GM12878 (cell line): ENCODE data around the gene ABHD15.

Source experiments
- CTCF ChIP-seq, 3 experiments: IDR thresholded peaks in 2 of 3; conservative IDR thresholded peaks in 1 of 3; 2 replicates each; pipeline ENCODE4 v1.5.1; 2011; ENCODE audit warnings: low read depth in 3 of 3, low read length in 3 of 3, mild to moderate bottlenecking in 3 of 3, control low read depth in 2 of 3, moderate library complexity in 2 of 3, inconsistent platforms in 1 of 3, mixed read lengths in 1 of 3; ENCODE audit not compliant: control insufficient read depth in 2 of 3, insufficient read depth in 1 of 3; ENCODE audit errors: extremely low read depth in 1 of 3
- HDAC6 ChIP-seq: fragments of 200-600 bp; sonication (generic); IDR thresholded peaks from one replicate; pipeline ENCODE4 v1.8.0; 2017; ENCODE audit warnings: antibody characterized with exemption; ENCODE audit not compliant: unreplicated experiment
- JUND ChIP-seq: IDR thresholded peaks from 2 replicates; pipeline ENCODE4 v1.6.1; 2012; ENCODE audit warnings: low read depth, mild to moderate bottlenecking, low read length, improper control_type of control experiment, moderate library complexity
- NFYB ChIP-seq: IDR thresholded peaks from 2 replicates; pipeline ENCODE4 v1.6.1; 2011; ENCODE audit warnings: low read depth, mild to moderate bottlenecking, low read length, improper control_type of control experiment, moderate library complexity; ENCODE audit not compliant: insufficient read depth
- POLR2A ChIP-seq: IDR thresholded peaks from 2 replicates; pipeline ENCODE4 v1.6.1; 2011; ENCODE audit warnings: low read depth, mild to moderate bottlenecking, low read length
- POLR2AphosphoS5 ChIP-seq: IDR thresholded peaks from 2 replicates; pipeline ENCODE4 v1.6.1; 2011; ENCODE audit warnings: mild to moderate bottlenecking, low read length, inconsistent platforms
- PRDM15 ChIP-seq: fragments of 450-650 bp; formaldehyde crosslinking; IDR thresholded peaks from 2 replicates; pipeline ENCODE4 v1.4.0; 2020; ENCODE audit warnings: mild to moderate bottlenecking, moderate library complexity
- SPI1 ChIP-seq: IDR thresholded peaks from 2 replicates; pipeline ENCODE4 v1.6.1; 2011; ENCODE audit warnings: low read depth, mild to moderate bottlenecking, low read length, moderate library complexity, borderline replicate concordance; ENCODE audit not compliant: insufficient read depth
- SREBF2 ChIP-seq: IDR thresholded peaks from 2 replicates; pipeline ENCODE4 v1.6.1; 2012; ENCODE audit warnings: mild to moderate bottlenecking, low read length
- SUPT20H ChIP-seq: IDR thresholded peaks from 2 replicates; pipeline ENCODE4 v1.6.1; 2011; ENCODE audit warnings: low read depth, mild to moderate bottlenecking, low read length, moderate library complexity, borderline replicate concordance; ENCODE audit not compliant: control insufficient read depth
- ZNF274 ChIP-seq: IDR thresholded peaks from one replicate; pipeline ENCODE4 v1.8.0; 2011; ENCODE audit not compliant: insufficient read length, insufficient read depth

- TF ChIP-seq POLR2A (no peak), HDAC6 (no peak), JUND (no peak), POLR2AphosphoS5 (no peak), PRDM15 (CRISPR knock-in tag) (no peak), SUPT20H (no peak), CTCF (IDR thresholded peaks at IDR 0.05 in 2 of 3, conservative IDR thresholded peaks at IDR 0.05 in 1 of 3; ENCODE audit: control insufficient read depth in 2 of 3, extremely low read depth in 1 of 3, insufficient read depth in 1 of 3, low read depth in 3 of 3, low read length in 3 of 3) (no peak), SPI1 (no peak), SREBF2 (no peak), ZNF274 (no peak), NFYB (no peak)
Observed at GRCh38 chr17:29610395-29610794, 43.6 kb upstream of the ABHD15 start.
